Stimulated activated effector memory CD8-positive, alpha-beta T cell treated with anti-CD3 and anti-CD28 coated beads, Interleukin-12 subunit alpha, Interleukin-12 subunit beta, amount 100 ng/mL, for 72 hours (primary cell): ENCODE measurements around the gene ALDH8A1.

ENCODE experiments used
- ATAC-seq: fragments of 150-1000 bp; cut with Tn5 transposase; 2 replicates; pipeline ENCODE4 v1.10.0; 2021
- DNase-seq, 2 donors: peaks; one replicate each; pipeline ENCODE4 v3.0.0; 2021 to 2022; ENCODE audit warnings: low spot score in 2 of 2
- H3K27ac Mint-ChIP-seq: one replicate; pipeline ENCODE4 v1.8.0; 2022; ENCODE audit warnings: mild to moderate bottlenecking, mixed read lengths
- H3K36me3 Mint-ChIP-seq: one replicate; pipeline ENCODE4 v1.8.0; 2022; ENCODE audit warnings: mild to moderate bottlenecking, mixed read lengths
- H3K4me1 Mint-ChIP-seq: one replicate; pipeline ENCODE4 v1.8.0; 2022; ENCODE audit warnings: mixed read lengths
- H3K4me3 Mint-ChIP-seq: one replicate; pipeline ENCODE4 v1.8.0; 2022; ENCODE audit warnings: mild to moderate bottlenecking, mixed read lengths
- H3K9me3 Mint-ChIP-seq: one replicate; pipeline ENCODE4 v1.8.0; 2022; ENCODE audit warnings: mixed read lengths

Gene ALDH8A1

DNA sequence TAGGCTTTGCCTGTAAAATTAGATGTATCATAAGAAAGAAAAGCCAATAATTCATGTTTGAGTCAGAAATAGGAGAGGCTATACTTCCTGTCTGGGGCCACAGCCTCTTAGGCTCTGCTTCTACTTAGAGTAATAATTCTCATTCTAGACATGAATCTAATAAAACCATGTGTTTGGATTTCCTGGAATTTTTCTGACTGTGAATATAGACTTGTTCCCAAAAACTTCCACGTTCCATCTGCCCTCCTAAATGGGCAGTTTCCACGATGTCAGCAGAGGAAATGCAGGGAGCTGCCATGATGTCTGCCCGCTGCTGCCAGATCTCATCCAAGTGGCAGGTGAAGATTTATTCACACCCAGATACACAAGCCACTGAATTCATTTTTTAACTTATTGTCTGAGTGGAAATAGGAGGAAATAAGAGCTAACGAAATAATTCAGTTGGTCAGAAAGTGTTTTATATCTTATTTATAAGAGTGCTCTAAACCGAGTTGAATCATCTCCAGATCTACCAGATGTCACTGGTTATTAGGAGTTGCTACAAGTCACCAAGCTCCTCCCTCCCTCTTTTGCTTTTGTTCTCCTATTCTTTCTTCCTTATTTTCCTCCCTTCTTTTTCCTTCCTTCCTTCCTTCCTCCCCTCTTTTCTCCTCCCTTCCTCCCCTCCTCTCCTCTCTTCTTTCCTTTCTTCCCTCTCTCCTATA, 69.3 kb downstream of the ALDH8A1 start:
- Mint-ChIP-seq H3K9me3 (no peaks in the 10 kb centered on the region), H3K4me3 (no peak overlapping the region), H3K4me1 (no peaks in the 10 kb centered on the region), H3K27ac (no peak overlapping the region), H3K36me3 (no peaks in the 10 kb centered on the region)
- DNase-seq (no peak), ATAC-seq (no peak)

- Mint-ChIP-seq H3K27ac (no peak overlapping the region), H3K9me3 (no peaks in the 10 kb centered on the region), H3K4me3 (no peak overlapping the region), H3K36me3 (no peaks in the 10 kb centered on the region), H3K4me1 (peaks cover 14% of the 10 kb centered on the region)
- DNase-seq: no peak
- ATAC-seq: no peak
These were observed 71.8 kb downstream of the ALDH8A1 start for GRCh38 chr6:134878136-134878535.

- Mint-ChIP-seq H3K27ac (no peak overlapping the region), H3K4me3 (no peak overlapping the region), H3K36me3 (no peaks in the 10 kb centered on the region), H3K9me3 (no peaks in the 10 kb centered on the region), H3K4me1 (peaks cover 22% of the 10 kb centered on the region)
- no peak for ATAC-seq
- DNase-seq: no peak
These were observed 74.5 kb downstream of the ALDH8A1 start for GRCh38 chr6:134875367-134875766.

DNA sequence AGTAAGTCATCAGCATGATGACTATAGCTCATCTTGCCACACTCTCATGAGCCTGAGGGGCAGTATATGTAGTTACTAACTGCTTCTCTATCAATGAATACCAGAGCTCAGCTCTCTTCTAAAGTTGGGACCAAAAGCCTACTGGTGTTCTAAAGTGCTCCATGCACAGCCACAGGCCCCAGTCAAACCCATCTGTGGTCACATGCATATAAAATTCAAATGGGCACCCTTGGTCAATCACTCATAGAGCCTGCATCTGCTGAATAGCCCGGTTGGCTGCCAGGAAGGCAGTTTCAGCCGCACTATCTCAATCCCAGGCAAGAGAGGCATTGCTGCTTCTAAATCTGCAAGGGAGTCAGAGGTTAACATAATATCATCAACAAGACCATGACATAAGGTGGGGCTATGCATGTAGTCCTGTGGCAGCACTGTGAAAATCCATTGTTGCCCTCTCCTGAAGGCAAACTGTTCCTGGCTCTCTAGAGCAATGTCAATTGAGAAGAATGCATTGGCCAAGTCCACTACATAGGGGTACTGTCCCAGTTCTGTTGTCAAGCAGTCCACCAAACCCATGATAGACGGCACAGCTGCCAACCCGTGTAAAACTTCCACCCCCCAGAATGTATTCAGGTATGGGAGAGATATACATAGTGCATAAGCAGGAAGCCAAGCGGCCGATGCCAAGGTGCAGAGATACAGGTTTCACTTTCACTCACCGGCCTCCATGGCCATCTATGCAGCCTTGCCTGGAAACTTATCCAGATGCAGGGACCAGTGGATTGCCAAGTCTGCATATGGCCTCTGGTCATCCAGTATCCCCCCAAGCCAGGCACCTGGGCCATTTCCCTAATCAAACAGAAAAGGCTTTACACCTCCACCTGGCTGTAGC, 76.2 kb downstream of the ALDH8A1 start:
- ATAC-seq (peak; percentile 37), DNase-seq (no peak)
- Mint-ChIP-seq H3K27ac (no peak overlapping the region), H3K4me1 (peaks cover 22% of the 10 kb centered on the region), H3K9me3 (no peaks in the 10 kb centered on the region), H3K4me3 (no peak overlapping the region), H3K36me3 (no peaks in the 10 kb centered on the region)

GRCh38 chr6:134870677-134871498, 79.0 kb downstream of the ALDH8A1 start:
- Mint-ChIP-seq H3K9me3 (no peaks in the 10 kb centered on the region), H3K36me3 (no peaks in the 10 kb centered on the region), H3K4me3 (no peak overlapping the region), H3K27ac (no peak overlapping the region), H3K4me1 (peaks cover 22% of the 10 kb centered on the region)
- DNase-seq (no peak), ATAC-seq (no peak)

- Mint-ChIP-seq H3K4me3 (no peak overlapping the region), H3K9me3 (no peaks in the 10 kb centered on the region), H3K27ac (no peak overlapping the region), H3K36me3 (no peaks in the 10 kb centered on the region), H3K4me1 (peaks cover 14% of the 10 kb centered on the region)
- ATAC-seq (no peak), DNase-seq (no peak)
These were observed 81.1 kb downstream of the ALDH8A1 start for GRCh38 chr6:134868812-134869211.
